NCI-H187 (cell line): ENCODE measurements around the gene MAP4K4.

Source experiments
- DNase-seq, 2 experiments: peaks; one replicate each; lab custom pipeline; 2025; lab: John Stamatoyannopoulos, UW

Gene MAP4K4

DNA sequence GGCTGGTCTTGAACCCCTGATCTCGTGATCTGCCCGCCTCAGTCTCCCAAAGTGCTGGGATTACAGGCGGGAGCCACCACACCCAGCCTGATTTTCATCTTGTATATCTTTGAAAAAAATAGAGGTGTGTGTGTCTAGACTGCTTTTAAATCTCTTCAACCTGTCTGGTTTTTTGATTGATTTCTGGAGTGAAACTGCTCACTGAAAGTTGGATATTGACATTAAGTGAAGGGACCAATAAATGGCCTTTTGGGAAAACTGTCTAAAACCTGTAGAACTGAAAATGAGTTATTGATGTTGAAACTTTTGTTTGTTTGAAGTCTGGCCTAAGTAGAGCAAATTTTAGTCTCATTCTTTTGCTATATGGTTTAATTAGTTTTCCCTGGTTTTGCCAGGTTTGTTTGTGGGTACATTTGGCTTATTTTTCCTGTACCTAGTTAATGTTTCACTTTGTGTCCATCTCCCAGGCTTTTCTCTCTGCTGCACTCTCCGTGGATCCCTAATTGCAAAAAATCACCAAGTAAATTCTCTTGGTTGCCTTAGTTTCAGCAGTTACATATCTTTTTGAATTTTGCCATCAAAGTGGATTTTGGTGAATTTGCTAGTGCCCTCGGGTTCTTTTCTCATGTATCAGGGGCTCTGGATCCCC lies 144.3 kb downstream of the MAP4K4 start:
- DNase-seq, result no peak

DNA sequence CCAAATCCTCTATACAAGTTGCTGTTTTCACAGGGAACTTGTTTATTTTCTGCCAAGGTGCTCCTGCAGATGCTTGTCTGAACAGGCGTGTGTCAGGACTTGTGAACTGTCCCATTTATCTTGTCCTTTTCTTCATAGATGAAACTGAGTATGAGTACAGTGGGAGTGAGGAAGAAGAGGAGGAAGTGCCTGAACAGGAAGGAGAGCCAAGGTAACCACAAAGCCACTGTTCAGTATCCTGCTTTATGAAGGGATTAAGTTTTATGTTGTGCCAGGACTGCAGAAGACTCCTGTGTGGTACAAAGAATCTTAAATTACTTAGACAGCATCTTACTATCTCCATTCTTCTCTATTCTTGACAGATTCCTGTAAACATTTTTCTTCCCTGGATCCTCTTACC lies 145.0 kb downstream of the MAP4K4 start:
- DNase-seq, result no peak

DNA sequence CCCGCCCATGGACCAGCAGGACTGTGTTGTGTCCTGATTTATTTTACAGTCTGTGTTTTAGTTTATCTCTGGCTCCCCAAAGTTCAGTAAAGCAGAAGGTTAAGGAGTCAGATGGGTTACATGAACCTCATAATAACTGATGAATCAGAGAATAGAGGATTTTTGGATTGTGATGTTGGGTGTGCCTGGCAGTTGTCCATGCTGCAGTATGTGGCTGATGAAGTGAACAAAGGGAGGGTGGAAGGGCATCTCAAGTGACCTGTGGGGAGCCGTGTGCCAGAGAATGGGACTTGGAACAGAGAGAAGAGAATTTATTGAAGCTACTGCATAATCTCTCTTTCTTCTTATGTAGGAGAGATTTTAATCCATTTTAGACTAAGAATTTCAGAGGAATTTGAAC lies 145.5 kb downstream of the MAP4K4 start:
- DNase-seq, result no peak

DNA sequence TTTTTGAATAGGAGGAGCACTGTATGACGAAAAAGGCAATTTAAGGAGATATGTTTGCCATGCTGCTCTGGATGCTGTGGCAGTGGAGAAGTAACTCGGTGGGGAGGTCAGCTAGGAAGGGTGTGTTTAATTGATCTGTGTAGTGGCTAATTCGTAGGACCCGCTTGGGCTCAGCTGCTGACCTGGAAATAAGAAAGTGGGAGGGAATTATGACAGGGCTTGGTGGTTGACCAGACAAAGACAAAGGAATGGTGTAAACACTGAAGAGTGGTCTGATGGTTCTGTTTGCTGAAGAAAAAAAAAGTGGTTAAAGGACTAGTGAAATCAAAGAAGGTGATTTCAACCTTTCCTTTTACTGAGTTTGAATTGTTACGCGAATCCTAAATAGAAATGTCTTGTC lies 146.0 kb downstream of the MAP4K4 start:
- DNase-seq, result no peak

DNA sequence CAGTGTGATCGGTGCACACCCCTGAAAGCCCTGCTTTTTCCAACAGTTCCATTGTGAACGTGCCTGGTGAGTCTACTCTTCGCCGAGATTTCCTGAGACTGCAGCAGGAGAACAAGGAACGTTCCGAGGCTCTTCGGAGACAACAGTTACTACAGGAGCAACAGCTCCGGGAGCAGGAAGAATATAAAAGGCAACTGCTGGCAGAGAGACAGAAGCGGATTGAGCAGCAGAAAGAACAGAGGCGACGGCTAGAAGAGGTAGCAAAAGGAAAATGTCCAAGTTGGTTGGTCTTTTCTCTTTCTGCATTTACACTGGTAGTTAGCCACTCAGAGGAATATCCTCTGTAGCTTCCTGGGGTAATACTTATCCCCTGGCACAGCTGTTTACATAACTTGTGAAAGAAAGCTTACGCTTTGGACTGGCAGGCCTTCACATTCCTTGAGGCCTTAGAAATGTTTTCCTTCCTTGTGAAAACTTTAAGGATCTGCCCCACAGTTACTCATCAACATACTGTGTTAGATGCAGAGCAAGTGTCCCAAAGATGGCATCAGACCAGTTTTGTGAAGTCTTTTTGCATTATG lies 146.6 kb downstream of the MAP4K4 start:
- DNase-seq, result no peak

DNA sequence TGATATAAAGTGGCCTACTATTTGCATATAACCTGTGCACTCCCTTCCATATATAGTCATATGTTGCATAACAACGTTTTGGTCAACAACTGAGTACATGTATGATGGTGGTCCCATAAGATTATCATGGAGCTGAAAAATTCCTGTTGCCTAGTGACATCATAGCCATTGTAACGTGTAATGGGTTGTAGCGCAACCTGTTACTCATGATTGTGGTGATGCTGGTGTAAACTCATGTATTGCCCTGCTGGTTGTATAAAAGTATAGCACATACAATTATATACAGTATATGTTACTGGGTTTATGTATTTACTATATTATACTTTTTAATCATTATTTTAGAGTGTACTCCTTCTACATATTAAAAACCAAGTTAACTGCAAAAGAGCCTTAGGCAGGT lies 149.5 kb downstream of the MAP4K4 start:
- no peak for DNase-seq

DNA sequence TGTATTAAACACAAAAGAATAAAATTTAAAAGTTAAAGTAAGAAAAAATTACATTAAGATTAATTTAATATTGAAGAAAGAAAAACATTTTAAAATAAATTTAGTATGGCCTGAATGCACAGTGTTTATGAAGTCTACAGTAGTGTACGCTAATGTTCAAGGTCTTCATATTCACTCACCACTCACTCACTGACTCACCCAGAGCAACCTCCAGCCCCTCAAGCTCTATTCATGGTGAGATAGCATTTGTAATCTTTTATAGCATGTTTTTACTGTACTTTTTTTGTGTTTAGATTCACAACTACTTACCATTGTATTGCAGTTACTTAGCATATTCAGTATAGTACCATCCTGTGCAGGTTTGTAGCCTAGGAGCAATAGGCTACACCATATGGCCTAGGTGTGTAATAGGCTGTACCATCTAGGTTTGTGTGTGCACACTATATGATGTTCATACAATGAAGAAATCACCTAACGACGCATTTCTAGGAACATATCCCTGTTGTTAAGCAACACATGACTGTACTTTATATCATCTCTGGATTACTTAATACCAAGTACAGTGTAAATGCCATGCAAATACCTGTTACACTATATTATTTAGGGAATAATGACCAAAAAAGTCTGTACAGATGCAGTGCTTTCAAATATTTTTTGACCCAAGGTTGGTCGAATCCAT lies 150.3 kb downstream of the MAP4K4 start:
- DNase-seq, result no peak

DNA sequence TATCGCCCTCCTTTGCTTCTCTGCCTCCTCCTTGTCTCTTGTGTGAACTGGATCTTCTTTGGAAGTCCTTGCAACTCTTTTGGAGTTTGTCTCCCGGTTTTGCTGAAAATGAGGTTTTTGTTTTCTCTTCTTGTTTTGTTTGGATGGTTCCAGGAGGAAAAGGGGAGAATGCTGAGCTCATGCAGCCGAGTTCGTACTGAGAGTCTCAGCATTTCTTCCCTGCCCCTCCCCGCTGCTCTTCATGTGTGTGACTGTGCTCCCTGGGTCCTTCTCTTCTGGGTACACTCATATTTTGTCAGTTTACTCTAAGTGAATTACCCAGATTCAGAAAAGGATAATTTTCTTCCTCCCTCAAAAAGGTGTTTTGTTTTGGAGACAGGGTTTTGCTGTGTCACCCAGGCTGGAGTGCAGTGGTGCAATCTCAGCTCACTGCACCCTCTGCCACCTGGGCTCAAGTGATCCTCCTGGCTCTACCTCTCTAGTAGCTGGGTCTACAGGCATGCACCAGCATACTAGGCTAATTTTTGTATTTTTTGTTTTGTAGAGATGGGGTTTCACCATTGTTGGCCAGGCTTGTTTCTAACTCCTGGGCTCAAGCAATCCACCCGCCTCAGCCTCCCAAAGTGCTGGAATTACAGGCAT lies 151.4 kb downstream of the MAP4K4 start:
- no peak for DNase-seq

DNA sequence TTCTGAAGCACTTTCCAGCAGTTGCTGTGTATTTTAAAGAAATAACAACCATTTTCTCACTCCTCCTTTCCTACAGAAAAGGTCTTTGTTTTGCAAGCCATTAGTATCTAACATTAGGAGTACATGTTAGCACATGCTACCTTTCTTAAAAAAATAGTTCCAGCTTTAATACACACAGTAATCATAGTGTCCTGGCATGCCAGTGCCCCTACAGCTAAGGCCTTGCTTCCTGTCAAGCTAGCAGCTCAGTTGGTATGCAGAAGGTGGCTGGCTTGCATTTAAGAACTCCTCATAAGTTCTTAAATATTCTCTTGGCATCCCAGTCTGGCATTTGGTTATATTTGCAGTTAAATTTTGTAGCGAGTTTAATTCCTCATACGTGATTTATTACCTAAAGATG lies 152.9 kb downstream of the MAP4K4 start:
- no peak for DNase-seq

DNA sequence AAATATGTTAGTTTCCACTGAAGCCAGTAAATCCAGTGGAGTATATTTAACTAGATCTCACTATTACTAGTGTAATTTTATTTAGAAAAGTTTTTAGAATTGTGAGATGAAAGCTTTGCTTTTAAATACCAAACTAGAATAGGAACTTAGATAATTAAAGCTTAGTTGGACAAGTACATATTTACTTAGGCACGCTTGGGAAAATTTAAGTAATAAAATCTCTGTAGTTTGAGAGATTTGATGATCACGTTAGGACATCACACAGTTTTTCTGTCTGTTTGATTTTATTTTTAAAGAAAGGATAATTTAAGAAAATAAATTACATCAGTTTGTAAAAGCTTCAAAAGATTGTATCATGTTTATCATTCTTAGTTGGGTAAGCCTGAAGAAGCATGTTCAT lies 153.5 kb downstream of the MAP4K4 start:
- DNase-seq, result no peak

DNA sequence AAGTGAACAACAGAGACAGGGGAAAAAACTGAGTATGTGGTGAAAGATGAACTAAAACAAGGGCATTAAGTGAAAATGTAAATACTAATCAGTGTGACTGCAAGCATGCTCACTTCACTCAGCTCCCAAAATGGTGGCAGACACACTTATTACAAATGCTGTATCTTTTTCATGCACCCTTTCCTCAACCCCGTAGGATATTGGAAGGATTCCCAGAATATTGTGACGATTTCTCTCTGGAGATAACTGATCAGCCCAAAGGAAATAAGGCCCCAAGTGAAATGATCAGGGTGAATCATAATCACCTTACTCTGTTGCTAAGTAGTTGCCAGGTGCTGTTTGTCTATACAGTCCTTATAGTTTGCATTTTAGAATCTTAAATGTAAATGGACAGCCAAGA lies 155.3 kb downstream of the MAP4K4 start:
- no peak for DNase-seq

DNA sequence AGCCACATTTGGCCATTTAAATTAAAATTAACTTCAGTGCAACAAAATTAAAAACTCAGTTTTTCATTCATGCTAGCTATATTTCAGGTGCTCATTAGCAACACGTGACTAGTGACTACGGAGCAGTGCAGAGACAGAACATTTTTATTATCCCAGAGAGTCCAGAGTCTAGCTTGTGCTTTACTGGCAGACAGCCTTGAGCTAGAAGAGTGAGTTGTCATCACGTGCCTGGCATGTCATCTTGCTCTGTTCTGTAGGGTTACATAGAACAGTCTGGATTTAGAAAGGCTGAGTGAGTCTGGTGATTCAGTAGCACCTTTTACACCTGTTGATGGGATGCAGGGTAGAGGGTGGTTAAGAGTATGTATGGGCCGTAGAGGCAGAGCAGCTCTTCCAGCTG lies 157.4 kb downstream of the MAP4K4 start:
- DNase-seq, result no peak

DNA sequence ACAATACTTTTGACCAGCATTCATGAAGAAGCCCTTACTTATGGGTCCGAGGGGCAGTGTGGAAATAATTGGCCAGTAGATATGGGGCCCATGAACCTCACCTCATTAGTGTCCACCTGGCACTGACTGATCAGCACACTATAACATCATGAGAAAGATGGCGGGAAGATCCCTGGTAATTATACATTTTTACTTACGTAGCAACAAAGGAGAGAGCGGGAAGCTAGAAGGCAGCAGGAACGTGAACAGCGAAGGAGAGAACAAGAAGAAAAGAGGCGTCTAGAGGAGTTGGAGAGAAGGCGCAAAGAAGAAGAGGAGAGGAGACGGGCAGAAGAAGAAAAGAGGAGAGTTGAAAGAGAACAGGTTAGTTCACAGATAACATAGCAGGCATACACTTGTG lies 158.3 kb downstream of the MAP4K4 start:
- DNase-seq, result no peak

DNA sequence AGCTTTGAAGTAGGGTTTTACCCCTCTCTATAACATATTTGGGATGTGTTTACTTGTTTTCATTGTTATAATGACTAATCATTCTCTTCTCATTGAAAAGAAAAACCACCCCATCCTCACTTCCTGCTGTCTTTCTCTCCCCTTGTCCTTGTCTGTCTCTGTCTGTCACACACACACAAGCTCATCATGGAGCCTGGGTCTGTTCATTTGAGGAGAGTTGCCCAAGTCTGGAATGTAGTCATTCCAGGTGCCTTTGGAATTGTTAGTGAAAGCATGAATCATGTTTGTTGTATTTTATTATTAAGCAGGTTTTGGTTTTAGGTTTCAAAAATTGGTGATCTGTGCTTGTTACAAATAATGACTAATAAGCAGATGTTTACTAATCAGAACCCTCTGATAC lies 160.7 kb downstream of the MAP4K4 start:
- no peak for DNase-seq

DNA sequence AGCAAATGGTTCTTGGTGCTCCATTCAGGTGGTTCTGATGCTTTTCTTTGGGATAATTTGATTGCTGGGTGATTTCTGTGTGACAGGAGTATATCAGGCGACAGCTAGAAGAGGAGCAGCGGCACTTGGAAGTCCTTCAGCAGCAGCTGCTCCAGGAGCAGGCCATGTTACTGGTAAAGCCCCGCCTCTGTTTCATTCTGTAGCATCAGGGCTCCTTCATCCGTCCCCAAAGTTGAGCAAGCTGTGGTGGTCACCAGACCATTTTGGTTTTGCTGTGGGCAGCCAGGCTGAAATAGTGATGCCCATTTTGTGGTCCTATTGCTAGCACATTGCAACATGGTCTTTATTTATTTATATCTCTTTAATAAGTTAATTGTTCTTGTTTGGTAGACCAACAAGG lies 161.4 kb downstream of the MAP4K4 start:
- DNase-seq, result no peak

DNA sequence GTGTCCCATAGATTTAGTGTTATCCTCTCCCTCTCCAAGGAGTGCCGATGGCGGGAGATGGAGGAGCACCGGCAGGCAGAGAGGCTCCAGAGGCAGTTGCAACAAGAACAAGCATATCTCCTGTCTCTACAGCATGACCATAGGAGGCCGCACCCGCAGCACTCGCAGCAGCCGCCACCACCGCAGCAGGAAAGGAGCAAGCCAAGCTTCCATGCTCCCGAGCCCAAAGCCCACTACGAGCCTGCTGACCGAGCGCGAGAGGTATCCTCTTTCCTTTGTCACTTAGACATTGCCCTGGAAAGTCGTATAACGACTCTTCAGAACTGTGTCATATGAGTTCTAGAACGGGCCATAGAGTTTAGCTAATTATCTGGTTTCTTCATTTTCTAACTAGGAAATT lies 162.1 kb downstream of the MAP4K4 start:
- no peak for DNase-seq

DNA sequence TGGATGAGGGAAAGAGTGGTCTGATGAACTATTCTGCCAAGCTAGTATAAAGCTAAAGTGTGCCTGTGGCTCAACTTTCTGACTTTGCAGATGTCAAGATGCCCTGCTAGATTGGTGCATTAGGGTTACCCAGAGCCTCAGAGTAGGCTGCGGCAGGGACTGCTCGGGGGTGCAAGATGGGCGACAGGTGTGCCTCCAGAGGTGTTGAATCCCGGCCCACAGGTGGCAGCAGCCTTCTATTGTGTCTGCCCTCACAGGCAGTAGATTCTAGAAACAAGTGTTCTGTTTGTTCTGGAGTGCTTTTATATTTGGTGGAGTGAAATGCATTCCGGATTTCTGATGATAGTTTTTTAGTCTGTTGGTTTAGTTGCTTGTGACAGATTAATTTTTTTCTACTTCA lies 162.7 kb downstream of the MAP4K4 start:
- no peak for DNase-seq

DNA sequence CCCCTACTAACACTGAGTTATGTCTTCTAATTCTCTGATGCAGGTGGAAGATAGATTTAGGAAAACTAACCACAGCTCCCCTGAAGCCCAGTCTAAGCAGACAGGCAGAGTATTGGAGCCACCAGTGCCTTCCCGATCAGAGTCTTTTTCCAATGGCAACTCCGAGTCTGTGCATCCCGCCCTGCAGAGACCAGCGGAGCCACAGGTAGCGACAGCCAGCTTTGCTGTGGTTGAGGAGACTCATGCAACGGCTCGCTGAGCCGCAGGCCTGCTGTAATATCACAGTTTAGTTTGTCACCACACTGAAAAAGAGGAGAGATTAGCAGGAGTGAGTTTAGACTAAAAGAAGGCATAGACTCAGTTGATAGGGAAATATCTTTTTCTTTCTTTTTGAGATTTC lies 163.3 kb downstream of the MAP4K4 start:
- no peak for DNase-seq

DNA sequence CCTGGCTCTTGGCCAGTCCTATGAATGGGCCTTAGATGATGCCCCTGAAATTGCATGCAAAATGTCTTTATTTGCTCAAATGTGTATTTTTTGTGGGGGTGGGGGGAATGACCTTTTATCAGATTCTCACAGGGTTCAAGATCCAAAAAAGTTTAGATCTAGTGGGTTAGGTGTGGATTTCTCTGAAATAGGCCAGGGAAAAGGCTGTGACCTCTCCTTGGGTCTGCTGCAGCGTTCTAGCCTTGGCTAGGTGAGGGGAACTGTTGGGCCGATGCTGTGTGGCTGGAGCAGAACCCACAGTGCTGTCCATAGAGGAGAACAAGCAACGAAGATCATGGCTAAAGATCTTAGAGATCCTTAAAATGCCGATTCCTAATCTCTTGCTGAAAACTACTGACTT lies 163.9 kb downstream of the MAP4K4 start:
- DNase-seq, result no peak

DNA sequence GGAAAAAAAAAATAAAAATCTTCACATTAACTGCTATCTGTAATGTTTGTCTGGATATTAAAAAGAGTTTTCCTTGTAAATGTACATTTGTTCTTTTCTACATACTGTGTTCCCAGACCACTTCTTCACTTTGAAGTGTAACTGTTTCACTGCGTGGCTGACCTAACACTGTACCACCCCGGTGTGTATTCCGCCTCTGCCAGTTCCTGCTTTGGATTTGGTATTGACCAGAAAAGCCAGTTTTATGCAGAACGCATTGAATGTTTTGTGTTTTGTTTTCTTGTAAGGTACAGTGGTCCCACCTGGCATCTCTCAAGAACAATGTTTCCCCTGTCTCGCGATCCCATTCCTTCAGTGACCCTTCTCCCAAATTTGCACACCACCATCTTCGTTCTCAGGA lies 166.0 kb downstream of the MAP4K4 start:
- no peak for DNase-seq

DNA sequence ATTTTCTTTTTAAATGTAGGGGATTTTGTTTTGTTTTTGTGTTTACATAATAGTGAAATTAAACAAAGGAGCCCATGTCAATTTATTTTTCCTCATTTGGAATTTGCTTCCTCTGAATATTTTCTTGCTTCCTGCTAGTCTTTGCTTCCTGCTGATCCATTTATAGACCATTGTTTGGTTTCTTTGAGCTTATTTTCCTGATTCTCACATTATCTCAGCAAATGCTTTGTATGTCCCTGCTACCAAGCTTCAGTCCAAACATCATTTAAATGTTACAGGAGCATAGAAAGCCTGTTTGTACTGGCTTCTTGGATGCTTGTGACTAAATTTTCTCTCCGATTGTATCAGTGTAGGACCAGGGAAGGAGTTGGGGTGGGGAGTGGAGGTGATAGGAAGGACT lies 166.9 kb downstream of the MAP4K4 start:
- no peak for DNase-seq

DNA sequence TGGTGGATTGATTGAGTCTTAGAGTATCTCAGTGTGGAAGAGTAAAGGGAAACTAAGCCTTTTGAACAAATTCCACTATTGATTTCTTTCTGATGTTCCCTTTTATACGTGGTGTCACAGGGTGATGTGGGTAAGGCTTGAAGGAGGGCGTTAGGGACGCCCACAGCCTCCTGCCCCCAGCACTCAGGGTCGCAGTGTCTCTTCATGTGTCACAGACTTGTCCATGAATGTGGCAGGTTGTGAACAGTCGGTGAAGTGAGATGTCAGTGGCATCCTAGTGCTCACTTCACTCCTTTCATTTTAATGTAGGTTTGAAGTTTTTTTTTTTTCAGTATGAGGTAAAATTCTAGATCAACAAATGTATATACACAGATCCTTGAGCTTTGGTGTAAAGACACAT lies 171.0 kb downstream of the MAP4K4 start:
- no peak for DNase-seq

DNA sequence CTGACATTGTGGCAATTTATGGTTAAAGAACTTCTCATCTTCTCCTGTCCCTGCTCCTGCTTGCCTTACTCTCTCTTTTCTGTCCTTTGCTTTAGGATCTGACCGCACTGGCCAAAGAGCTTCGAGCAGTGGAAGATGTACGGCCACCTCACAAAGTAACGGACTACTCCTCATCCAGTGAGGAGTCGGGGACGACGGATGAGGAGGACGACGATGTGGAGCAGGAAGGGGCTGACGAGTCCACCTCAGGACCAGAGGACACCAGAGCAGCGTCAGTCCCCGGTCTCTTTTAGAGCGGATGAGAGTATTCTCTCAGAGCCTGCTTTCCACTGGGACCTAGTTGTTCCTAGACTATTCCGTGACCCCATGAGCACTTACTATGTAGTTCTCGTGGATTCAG lies 172.0 kb downstream of the MAP4K4 start:
- no peak for DNase-seq
